ENCODE measurements around the gene KLHL29. TPM values are rescaled to one million over a fixed set of nuclear protein-coding genes. Genes with fewer than 3 reads are reported as not detected.

KLHL29 gene
- total and polyA plus RNA-seq, 2 experiments from 2014 or later: 1.5 to 6.5 TPM

DNA sequence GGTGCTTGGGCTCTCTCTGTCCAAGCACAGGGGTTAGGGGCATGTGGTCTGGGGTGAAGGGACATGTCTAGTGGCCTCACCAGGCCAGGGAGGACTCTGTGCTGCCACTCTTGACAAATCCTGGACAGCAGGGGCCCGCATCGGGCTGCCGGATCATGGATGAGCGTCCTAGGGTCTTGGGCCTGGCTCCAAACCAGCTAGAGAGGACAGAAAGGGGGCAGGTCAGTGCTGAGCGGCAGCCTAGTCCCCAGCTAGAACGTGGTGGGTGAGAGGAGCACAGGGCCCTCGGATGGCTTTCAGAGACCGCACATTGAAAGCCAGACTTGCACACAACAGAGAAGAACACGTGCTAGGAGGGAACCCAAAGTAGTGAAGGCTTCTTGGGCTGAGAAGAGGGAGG is 300.7 kb downstream of the KLHL29 start:
- Histone ChIP-seq H4K20me1 (replicated peaks; ENCODE audit: insufficient read depth) (no peaks in the 10 kb centered on the region; the same call in 1 of the 2 replicates), H3K4me3 (no peak overlapping the region), H3K4me2 (no peak overlapping the region), H2AFZ (no peak overlapping the region), H3K27me3 (ENCODE audit: insufficient read depth) (no peaks in the 10 kb centered on the region), H3K79me2 (replicated peaks; ENCODE audit: insufficient read depth) (no peaks in the 10 kb centered on the region), H3F3A (replicated peaks; ENCODE audit: low read depth) (no peaks in the 10 kb centered on the region), H3K27ac (ENCODE audit: low read depth) (no peak overlapping the region), H3K36me3 (ENCODE audit: insufficient read depth) (no peaks in the 10 kb centered on the region), H3K4me1 (ENCODE audit: insufficient read depth) (no peaks in the 10 kb centered on the region), H3K9me2 (ENCODE audit: insufficient read depth) (no peaks in the 10 kb centered on the region)
- H3K36me3 Mint-ChIP-seq (ENCODE audit: low read depth): no peaks in the 10 kb centered on the region
- H3K27ac Mint-ChIP-seq: no peak overlapping the region
- peaks cover 21% of the 10 kb centered on the region for H3K4me1 Mint-ChIP-seq
- no peak for ATAC-seq
- no peak overlapping the region for H3K4me3 Mint-ChIP-seq
- H3K9me3 Mint-ChIP-seq: no peaks in the 10 kb centered on the region
- H3K27me3 Mint-ChIP-seq (ENCODE audit: insufficient read depth, low read depth, poor library complexity): peaks cover 10% of the 10 kb centered on the region
- TF ChIP-seq EZH2 (IDR thresholded peaks at IDR 0.05; ENCODE audit: low read depth, unreplicated experiment) (no peak), JUNB (IDR thresholded peaks at IDR 0.05; ENCODE audit: unreplicated experiment) (no peak), ZNF331 (CRISPR knock-in tag; IDR thresholded peaks at IDR 0.05; ENCODE audit: low read depth) (no peak), POLR2AphosphoS5 (IDR thresholded peaks at IDR 0.05; ENCODE audit: low read depth) (no peak), ZNF462 (CRISPR knock-in tag; IDR thresholded peaks at IDR 0.05) (no peak), STAT1 (IDR thresholded peaks at IDR 0.05; ENCODE audit: unreplicated experiment) (no peak), EZH2phosphoT487 (IDR thresholded peaks at IDR 0.05; ENCODE audit: unreplicated experiment) (no peak), NANOG (IDR thresholded peaks at IDR 0.05; ENCODE audit: borderline replicate concordance) (no peak), ZNF114 (CRISPR knock-in tag; IDR thresholded peaks at IDR 0.05) (no peak), CREB1 (CRISPR knock-in tag; IDR thresholded peaks at IDR 0.05; ENCODE audit: low read depth) (no peak), REST (IDR thresholded peaks at IDR 0.05; ENCODE audit: unreplicated experiment) (no peak)
- TF ChIP-seq, protein P1, sequence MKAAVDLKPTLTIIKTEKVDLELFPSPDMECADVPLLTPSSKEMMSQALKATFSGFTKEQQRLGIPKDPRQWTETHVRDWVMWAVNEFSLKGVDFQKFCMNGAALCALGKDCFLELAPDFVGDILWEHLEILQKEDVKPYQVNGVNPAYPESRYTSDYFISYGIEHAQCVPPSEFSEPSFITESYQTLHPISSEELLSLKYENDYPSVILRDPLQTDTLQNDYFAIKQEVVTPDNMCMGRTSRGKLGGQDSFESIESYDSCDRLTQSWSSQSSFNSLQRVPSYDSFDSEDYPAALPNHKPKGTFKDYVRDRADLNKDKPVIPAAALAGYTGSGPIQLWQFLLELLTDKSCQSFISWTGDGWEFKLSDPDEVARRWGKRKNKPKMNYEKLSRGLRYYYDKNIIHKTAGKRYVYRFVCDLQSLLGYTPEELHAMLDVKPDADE (IDR thresholded peaks at IDR 0.05): no peak
- TF ChIP-seq, protein P2, sequence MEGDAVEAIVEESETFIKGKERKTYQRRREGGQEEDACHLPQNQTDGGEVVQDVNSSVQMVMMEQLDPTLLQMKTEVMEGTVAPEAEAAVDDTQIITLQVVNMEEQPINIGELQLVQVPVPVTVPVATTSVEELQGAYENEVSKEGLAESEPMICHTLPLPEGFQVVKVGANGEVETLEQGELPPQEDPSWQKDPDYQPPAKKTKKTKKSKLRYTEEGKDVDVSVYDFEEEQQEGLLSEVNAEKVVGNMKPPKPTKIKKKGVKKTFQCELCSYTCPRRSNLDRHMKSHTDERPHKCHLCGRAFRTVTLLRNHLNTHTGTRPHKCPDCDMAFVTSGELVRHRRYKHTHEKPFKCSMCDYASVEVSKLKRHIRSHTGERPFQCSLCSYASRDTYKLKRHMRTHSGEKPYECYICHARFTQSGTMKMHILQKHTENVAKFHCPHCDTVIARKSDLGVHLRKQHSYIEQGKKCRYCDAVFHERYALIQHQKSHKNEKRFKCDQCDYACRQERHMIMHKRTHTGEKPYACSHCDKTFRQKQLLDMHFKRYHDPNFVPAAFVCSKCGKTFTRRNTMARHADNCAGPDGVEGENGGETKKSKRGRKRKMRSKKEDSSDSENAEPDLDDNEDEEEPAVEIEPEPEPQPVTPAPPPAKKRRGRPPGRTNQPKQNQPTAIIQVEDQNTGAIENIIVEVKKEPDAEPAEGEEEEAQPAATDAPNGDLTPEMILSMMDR (conservative IDR thresholded peaks at IDR 0.05; ENCODE audit: low read depth in 2 of 2): no peak
- no peak for DNase-seq (ENCODE audit: low spot score)
